Endothelial cell of umbilical vein (primary cell): Measurements from ENCODE around the gene TRMT1. TPM values are rescaled to one million over a fixed set of nuclear protein-coding genes. Genes with fewer than 3 reads are reported as not detected.

Experiments used
- BruUV-seq: library from RNA; stranded (reverse); fragments of 400-500 nt; replicated peaks from 2 replicates; lab custom pipeline; 2021; lab: Mats Ljungman, UMichigan
- CTCF ChIA-PET: fragments of 300-600, 350-600 bp; sonication (Branson Sonifier 250); formaldehyde crosslinking; loops from one replicate; lab custom pipeline; 2021; ENCODE audit warnings: antibody characterized with exemption, inconsistent platforms; lab: Charles Lee
- POLR2A ChIA-PET: fragments of 300-600, 350-600 bp; sonication (Branson Sonifier 250); formaldehyde crosslinking; loops from one replicate; lab custom pipeline; 2021; ENCODE audit warnings: antibody characterized with exemption, inconsistent platforms; lab: Charles Lee
- DNase-seq: peaks from one replicate; pipeline ENCODE4 v3.0.0-alpha.2; 2011; ENCODE audit warnings: low read depth, low spot score
- FAIRE-seq: peaks from 2 replicates; lab custom pipeline; 2011; peaks lifted over from hg19 to GRCh38; lab: Jason Lieb, UNC
- H2AFZ ChIP-seq: 2 replicates; pipeline ENCODE4 v1.6.0; 2012; ENCODE audit warnings: low read depth, low read length, control low read depth, inconsistent platforms
- H3K27ac ChIP-seq: 2 replicates; pipeline ENCODE4 v1.5.1; 2011; ENCODE audit warnings: low read depth, mild to moderate bottlenecking, control low read depth, low read length, moderate library complexity; ENCODE audit not compliant: insufficient read depth
- H3K27me3 ChIP-seq, 2 experiments: 2 replicates each; pipeline versions ENCODE4 v1.6.0 to v1.6.1; 2011; ENCODE audit warnings: low read length in 2 of 2, mixed read lengths in 1 of 2; ENCODE audit not compliant: control insufficient read depth in 2 of 2, insufficient read depth in 2 of 2
- H3K36me3 ChIP-seq, 2 experiments: 2 replicates in 1 of 2; 3 replicates in 1 of 2; pipeline ENCODE4 v1.5.1; 2011; ENCODE audit warnings: low read length in 2 of 2, mild to moderate bottlenecking in 1 of 2, moderate library complexity in 1 of 2; ENCODE audit not compliant: control insufficient read depth in 2 of 2, insufficient read depth in 2 of 2; ENCODE audit errors: extremely low read depth in 1 of 2
- H3K4me1 ChIP-seq: 3 replicates; pipeline ENCODE4 v1.5.1; 2011; ENCODE audit warnings: mild to moderate bottlenecking, low read length; ENCODE audit not compliant: control insufficient read depth, insufficient read depth; ENCODE audit errors: extremely low read depth
- H3K4me2 ChIP-seq: 2 replicates; pipeline ENCODE4 v1.6.1; 2011; ENCODE audit warnings: low read length, control low read depth, mixed read lengths; ENCODE audit not compliant: insufficient read depth
- H3K4me3 ChIP-seq, 3 experiments: fragments of 200-600 bp in 1 of 3; sonication (generic), shearing (Covaris generic) in 1 of 3; replicated peaks in 1 of 3; 2 replicates each; pipeline ENCODE4 v1.5.1; 2011 to 2016; ENCODE audit warnings: control low read depth in 3 of 3, low read length in 3 of 3, mild to moderate bottlenecking in 2 of 3, inconsistent platforms in 1 of 3, low read depth in 1 of 3, moderate library complexity in 1 of 3; ENCODE audit not compliant: insufficient read depth in 1 of 3
- H3K79me2 ChIP-seq: 2 replicates; pipeline ENCODE4 v1.6.0; 2012; ENCODE audit warnings: low read length, inconsistent platforms; ENCODE audit not compliant: control insufficient read depth, insufficient read depth
- H3K9ac ChIP-seq: replicated peaks from 2 replicates; pipeline ENCODE3; 2011; ENCODE audit warnings: low read length, control low read depth; ENCODE audit not compliant: insufficient read depth; ENCODE audit errors: extremely low read depth
- H3K9me1 ChIP-seq: replicated peaks from 3 replicates; pipeline ENCODE4 v1.6.0; 2011; ENCODE audit warnings: mild to moderate bottlenecking, low read length; ENCODE audit not compliant: control insufficient read depth, insufficient read depth; ENCODE audit errors: extremely low read depth
- H3K9me3 ChIP-seq: replicated peaks from 2 replicates; pipeline ENCODE4 v1.5.1; 2012; ENCODE audit warnings: low read length, inconsistent platforms; ENCODE audit not compliant: control insufficient read depth, insufficient read depth
- H4K20me1 ChIP-seq: replicated peaks from 2 replicates; pipeline ENCODE3; 2011; ENCODE audit warnings: mild to moderate bottlenecking, low read length; ENCODE audit not compliant: control insufficient read depth, insufficient read depth; ENCODE audit errors: extremely low read depth
- EZH2 ChIP-seq: IDR thresholded peaks from 2 replicates; pipeline ENCODE4 v1.6.1; 2012; ENCODE audit warnings: borderline replicate concordance, low read depth, mild to moderate bottlenecking, moderate library complexity, low read length, inconsistent platforms; ENCODE audit not compliant: severe bottlenecking
- FOS ChIP-seq: IDR thresholded peaks from 2 replicates; pipeline ENCODE4 v1.6.1; 2011; ENCODE audit warnings: mild to moderate bottlenecking, low read length, moderate library complexity, borderline replicate concordance; ENCODE audit not compliant: insufficient read depth
- GATA2 ChIP-seq: IDR thresholded peaks from 2 replicates; pipeline ENCODE4 v1.7.0; 2011; ENCODE audit warnings: low read depth, mild to moderate bottlenecking, moderate library complexity, mixed read lengths, low read length; ENCODE audit not compliant: insufficient read length, insufficient read depth
- JUN ChIP-seq: IDR thresholded peaks from 2 replicates; pipeline ENCODE4 v1.6.1; 2011; ENCODE audit warnings: borderline replicate concordance, low read depth; ENCODE audit not compliant: insufficient read length, insufficient read depth
- MYC ChIP-seq: IDR thresholded peaks from one replicate; pipeline ENCODE4 v1.6.1; 2011; ENCODE audit warnings: mild to moderate bottlenecking, low read depth, low read length
- POLR2A ChIP-seq: IDR thresholded peaks from 2 replicates; pipeline ENCODE4 v1.6.1; 2012; ENCODE audit warnings: low read depth, mild to moderate bottlenecking, control low read depth, low read length
- POLR2AphosphoS5 ChIP-seq: IDR thresholded peaks from 2 replicates; pipeline ENCODE4 v1.6.1; 2012; ENCODE audit warnings: low read depth, mild to moderate bottlenecking, control low read depth, low read length, moderate library complexity; ENCODE audit not compliant: insufficient read depth
- dilution Hi-C: fragments of 300-500 bp; cut with MboI; formaldehyde crosslinking; loops from one replicate; pipeline ENCODE4 v1.15.0; 2019; ENCODE audit warnings: low sequenced_read_pairs; ENCODE audit not compliant: extremely low pct_ligation_motif_present
- intact Hi-C: fragments of 100-400 bp; cut with micrococcal nuclease; formaldehyde crosslinking; loops from one replicate; pipeline ENCODE4 v1.10.0; 2022
- polyA plus RNA-seq, 4 experiments: library from polyadenylated mRNA; depleted of rRNA in 3 of 4; stranded (reverse) in 3 of 4; unstranded in 1 of 4; fragments of >200 nt; gene quantifications; 2 replicates each; pipeline versions ENCODE4 v1.2.1 to v1.2.3, GENCODE V29; 2011 to 2012; ENCODE audit warnings: missing spikeins in 1 of 4
- total RNA-seq: library from RNA; stranded (reverse); gene quantifications from 2 replicates; pipeline ENCODE4 v1.2.3, GENCODE V29; 2021
- TF ChIP-seq, protein P1 (sequence below), 2 donors: IDR thresholded peaks; 1 replicate in 1 of 2; 2 replicates in 1 of 2; pipeline ENCODE4 v1.5.1; 2011; ENCODE audit warnings: low read length in 2 of 2, mild to moderate bottlenecking in 2 of 2, moderate library complexity in 2 of 2, control low read depth in 1 of 2, inconsistent platforms in 1 of 2, low read depth in 1 of 2; ENCODE audit not compliant: insufficient read depth in 1 of 2; ENCODE audit errors: extremely low read depth in 1 of 2
- TF ChIP-seq, protein P2 (sequence below): IDR thresholded peaks from 2 replicates; pipeline ENCODE4 v1.6.1; 2011; ENCODE audit not compliant: insufficient read depth, insufficient read length

Gene TRMT1
- total and polyA plus RNA-seq, 2 donors (not counting 3 experiments of a cell fraction or from before 2014, with no cell fraction given) = 46.3 to 53.0 TPM

DNA sequence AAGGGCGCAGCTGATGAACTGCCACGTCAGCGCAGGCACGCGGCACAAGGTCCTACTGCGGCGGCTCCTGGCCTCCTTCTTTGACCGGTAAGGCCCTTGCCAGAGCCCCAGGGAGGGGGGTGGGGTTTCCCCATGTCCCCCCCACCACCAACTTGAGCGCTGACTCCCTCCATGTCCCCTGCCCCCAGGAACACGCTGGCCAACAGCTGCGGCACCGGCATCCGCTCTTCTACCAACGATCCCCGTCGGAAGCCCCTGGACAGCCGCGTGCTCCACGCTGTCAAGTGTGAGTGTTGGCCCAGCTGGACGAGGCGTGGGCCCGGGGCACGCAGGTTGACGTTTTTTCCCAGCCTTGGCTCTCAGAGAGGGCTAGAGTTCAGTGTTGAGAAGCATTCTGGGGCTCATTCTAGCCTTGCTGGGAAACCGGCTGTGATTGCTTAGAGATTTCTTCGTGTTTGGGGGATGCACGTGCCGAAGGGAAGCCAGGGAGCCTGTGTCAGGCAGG lies 20.8 kb upstream of the TRMT1 start:
- peaks cover 12 to 36% of the 10 kb centered on the region in 2 experiments for H3K36me3 ChIP-seq
- H4K20me1 ChIP-seq = peaks cover 2% of the 10 kb centered on the region
- dilution Hi-C loops = no loop called here

More for the DNA sequence above, 20.8 kb upstream of the TRMT1 start:
- POLR2A ChIA-PET = no interaction called here
- Histone ChIP-seq H3K27me3 (no peaks in the 10 kb centered on the region), H3K4me3 (no peak overlapping the region), H3K9ac (no peak overlapping the region), H2AFZ (no peak overlapping the region), H3K27ac (no peak overlapping the region), H3K79me2 (peaks cover 24% of the 10 kb centered on the region), H3K4me2 (no peak overlapping the region), H3K9me1 (no peaks in the 10 kb centered on the region), H3K9me3 (no peaks in the 10 kb centered on the region), H3K4me1 (no peaks in the 10 kb centered on the region)
- no TSS peak for BruUV-seq
- TF ChIP-seq, protein P1, sequence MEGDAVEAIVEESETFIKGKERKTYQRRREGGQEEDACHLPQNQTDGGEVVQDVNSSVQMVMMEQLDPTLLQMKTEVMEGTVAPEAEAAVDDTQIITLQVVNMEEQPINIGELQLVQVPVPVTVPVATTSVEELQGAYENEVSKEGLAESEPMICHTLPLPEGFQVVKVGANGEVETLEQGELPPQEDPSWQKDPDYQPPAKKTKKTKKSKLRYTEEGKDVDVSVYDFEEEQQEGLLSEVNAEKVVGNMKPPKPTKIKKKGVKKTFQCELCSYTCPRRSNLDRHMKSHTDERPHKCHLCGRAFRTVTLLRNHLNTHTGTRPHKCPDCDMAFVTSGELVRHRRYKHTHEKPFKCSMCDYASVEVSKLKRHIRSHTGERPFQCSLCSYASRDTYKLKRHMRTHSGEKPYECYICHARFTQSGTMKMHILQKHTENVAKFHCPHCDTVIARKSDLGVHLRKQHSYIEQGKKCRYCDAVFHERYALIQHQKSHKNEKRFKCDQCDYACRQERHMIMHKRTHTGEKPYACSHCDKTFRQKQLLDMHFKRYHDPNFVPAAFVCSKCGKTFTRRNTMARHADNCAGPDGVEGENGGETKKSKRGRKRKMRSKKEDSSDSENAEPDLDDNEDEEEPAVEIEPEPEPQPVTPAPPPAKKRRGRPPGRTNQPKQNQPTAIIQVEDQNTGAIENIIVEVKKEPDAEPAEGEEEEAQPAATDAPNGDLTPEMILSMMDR (IDR thresholded peaks at IDR 0.05; ENCODE audit: extremely low read depth in 1 of 2, insufficient read depth in 1 of 2, low read depth in 1 of 2, low read length in 2 of 2) = no peak
- TF ChIP-seq, protein P2, sequence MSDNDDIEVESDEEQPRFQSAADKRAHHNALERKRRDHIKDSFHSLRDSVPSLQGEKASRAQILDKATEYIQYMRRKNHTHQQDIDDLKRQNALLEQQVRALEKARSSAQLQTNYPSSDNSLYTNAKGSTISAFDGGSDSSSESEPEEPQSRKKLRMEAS = no peak
- TF ChIP-seq FOS (no peak), POLR2A (no peak), MYC (no peak), EZH2 (no peak), JUN (no peak), GATA2 (no peak), POLR2AphosphoS5 (no peak)
- no peak for FAIRE-seq
- DNase-seq = no peak
- CTCF ChIA-PET = interaction anchor here (1.0 to 1.3 kb wide), 2 partner anchors 9 to 36 kb away, joined by 3 to 4 read pairs; no protein-coding TSS in a partner anchor
- intact Hi-C loops = no loop called here
